ENCODE data around the gene CUEDC1. TPM values are rescaled to one million over a fixed set of nuclear protein-coding genes. Genes with fewer than 3 reads are reported as not detected.

CUEDC1 gene
- total RNA-seq, 2 experiments from 2014 or later: 0.29 to 0.40 TPM

GRCh38 chr17:57956291-57957119 is 1.3 kb upstream of the CUEDC1 start:
- POLR2A ChIA-PET: interaction anchor here (0.7 to 1.6 kb wide), 4 partner anchors 37 to 699 kb away, joined by 3 to 4 read pairs (median 3); no protein-coding TSS in a partner anchor
- no peaks in the 10 kb centered on the region for H3K9me3 Mint-ChIP-seq
- TF ChIP-seq CTCF (IDR thresholded peaks at IDR 0.05): no peak
- H3K4me1 Mint-ChIP-seq (ENCODE audit: low read depth): peaks cover 17% of the 10 kb centered on the region
- peaks cover 34% of the 10 kb centered on the region for H3K27me3 Mint-ChIP-seq
- no peak overlapping the region for H3K27ac Mint-ChIP-seq
- DNase-seq (peak; percentile 69), ATAC-seq (peak; percentile 65)
- CTCF ChIA-PET: interaction anchor here (1.0 to 5.4 kb wide), 8 partner anchors 9 to 95 kb away, joined by 3 to 26 read pairs (median 6); no protein-coding TSS in a partner anchor
- intact Hi-C loops (cut with micrococcal nuclease): no loop called here
- H3K4me3 Mint-ChIP-seq: peak overlapping the region; percentile 49
- no peaks in the 10 kb centered on the region for H3K36me3 Mint-ChIP-seq (ENCODE audit: low read depth)

GRCh38 chr17:57954397-57955182 is 622 bp downstream of the CUEDC1 start:
- ATAC-seq: peak; percentile 8
- H3K4me1 Mint-ChIP-seq (ENCODE audit: low read depth): peaks cover 27% of the 10 kb centered on the region
- ChIA-PET CTCF (interaction anchor here (0.7 to 5.4 kb wide), 9 partner anchors 10 to 62 kb away, joined by 3 to 26 read pairs (median 4); no protein-coding TSS in a partner anchor), POLR2A (interaction anchor here (1.0 to 1.6 kb wide), 7 partner anchors 8 to 130 kb away, joined by 3 to 6 read pairs (median 3); no protein-coding TSS in a partner anchor)
- peak overlapping the region; percentile 40 for H3K4me3 Mint-ChIP-seq
- no peaks in the 10 kb centered on the region for H3K36me3 Mint-ChIP-seq (ENCODE audit: low read depth)
- H3K27me3 Mint-ChIP-seq: peaks cover 32% of the 10 kb centered on the region
- no peak for TF ChIP-seq CTCF (IDR thresholded peaks at IDR 0.05)
- no peak overlapping the region for H3K27ac Mint-ChIP-seq
- intact Hi-C loops (cut with micrococcal nuclease): loop anchor here (5.0 kb wide), 1 partner anchor 33 kb away; the partner anchor contains the start of gene VEZF1
- no peak for DNase-seq
- no peaks in the 10 kb centered on the region for H3K9me3 Mint-ChIP-seq

- intact Hi-C loops (cut with micrococcal nuclease): loop anchor here (5.0 kb wide), 1 partner anchor 33 kb away; the partner anchor contains the start of gene VEZF1
- Mint-ChIP-seq H3K36me3 (ENCODE audit: low read depth) (no peaks in the 10 kb centered on the region), H3K27ac (no peak overlapping the region), H3K9me3 (no peaks in the 10 kb centered on the region), H3K4me3 (peak overlapping the region; percentile 40), H3K27me3 (peaks cover 29% of the 10 kb centered on the region), H3K4me1 (ENCODE audit: low read depth) (peaks cover 30% of the 10 kb centered on the region)
- DNase-seq (no peak), ATAC-seq (no peak)
- CTCF ChIA-PET: interaction anchor here (0.7 to 5.4 kb wide), 9 partner anchors 11 to 121 kb away, joined by 3 to 26 read pairs (median 3); no protein-coding TSS in a partner anchor
- POLR2A ChIA-PET: interaction anchor here (0.6 to 1.4 kb wide), 6 partner anchors 11 to 130 kb away, joined by 3 to 6 read pairs (median 4); no protein-coding TSS in a partner anchor
- TF ChIP-seq CTCF (IDR thresholded peaks at IDR 0.05): no peak
Observed at GRCh38 chr17:57953705-57954396, 1.4 kb downstream of the CUEDC1 start.

GRCh38 chr17:57953219-57953618 is 2.0 kb downstream of the CUEDC1 start:
- Mint-ChIP-seq H3K4me3 (no peak overlapping the region), H3K9me3 (no peaks in the 10 kb centered on the region), H3K27me3 (peaks cover 29% of the 10 kb centered on the region)

More at GRCh38 chr17:57953219-57953618, 2.0 kb downstream of the CUEDC1 start:
- ChIA-PET POLR2A (interaction anchor here (0.6 to 1.4 kb wide), 7 partner anchors 10 to 131 kb away, joined by 3 to 6 read pairs (median 4); no protein-coding TSS in a partner anchor), CTCF (interaction anchor here (1.0 to 5.4 kb wide), 8 partner anchors 30 to 120 kb away, joined by 3 to 26 read pairs (median 3); no protein-coding TSS in a partner anchor)
- no peak for ATAC-seq
- no peak overlapping the region for H3K27ac Mint-ChIP-seq
- DNase-seq: no peak
- H3K4me1 Mint-ChIP-seq (ENCODE audit: low read depth): peaks cover 36% of the 10 kb centered on the region
- intact Hi-C loops (cut with micrococcal nuclease): loop anchor here (5.0 kb wide), 1 partner anchor 34 kb away; the partner anchor contains the start of gene VEZF1
- no peak for TF ChIP-seq CTCF (IDR thresholded peaks at IDR 0.05)
- H3K36me3 Mint-ChIP-seq (ENCODE audit: low read depth): no peaks in the 10 kb centered on the region
